GM12878 (cell line): Measurements from ENCODE around the gene HHLA2. TPM values are rescaled to one million over a fixed set of nuclear protein-coding genes. Genes with fewer than 3 reads are reported as not detected.
A peak's percentile ranks its signal among the peaks of the same experiment; 100 is the strongest.

ENCODE experiments used
- ATF7 ChIP-seq: fragments of 450-650 bp; IDR thresholded peaks from 2 replicates; pipeline ENCODE4 v1.6.1; 2016; ENCODE audit warnings: low read depth, mild to moderate bottlenecking
- BHLHE40 ChIP-seq, 2 experiments: fragments of 450-650 bp in 1 of 2; IDR thresholded peaks; 2 replicates each; pipeline ENCODE4 v1.6.1; 2011 to 2017; ENCODE audit warnings: low read depth in 2 of 2, borderline replicate concordance in 1 of 2, improper control_type of control experiment in 1 of 2, low read length in 1 of 2, mild to moderate bottlenecking in 1 of 2
- CHD1 ChIP-seq: IDR thresholded peaks from 2 replicates; pipeline ENCODE4 v1.6.1; 2012; ENCODE audit warnings: low read depth, low read length, improper control_type of control experiment
- E2F4 ChIP-seq: IDR thresholded peaks from 2 replicates; pipeline ENCODE4 v1.6.1; 2012; ENCODE audit warnings: low read depth, low read length, improper control_type of control experiment
- EGR1 ChIP-seq, 2 experiments: IDR thresholded peaks; 1 replicate in 1 of 2; 2 replicates in 1 of 2; pipeline ENCODE4 v1.6.1; 2011 to 2012; ENCODE audit warnings: low read depth in 2 of 2, low read length in 2 of 2, borderline replicate concordance in 1 of 2, mild to moderate bottlenecking in 1 of 2, moderate library complexity in 1 of 2
- ETV6 ChIP-seq, 2 experiments: fragments of 450-650 bp in 1 of 2; IDR thresholded peaks in 1 of 2; conservative IDR thresholded peaks in 1 of 2; 2 replicates each; pipeline ENCODE4 v1.6.1; 2014; ENCODE audit warnings: antibody characterized with exemption in 1 of 2, borderline replicate concordance in 1 of 2, low read depth in 1 of 2, mild to moderate bottlenecking in 1 of 2, moderate library complexity in 1 of 2
- JUNB ChIP-seq: IDR thresholded peaks from 2 replicates; pipeline ENCODE4 v1.6.1; 2016; ENCODE audit warnings: antibody characterized with exemption, mild to moderate bottlenecking
- MEF2B ChIP-seq: fragments of 450-650 bp; IDR thresholded peaks from 2 replicates; pipeline ENCODE4 v1.6.1; 2018; ENCODE audit warnings: mild to moderate bottlenecking, moderate library complexity; ENCODE audit not compliant: partially characterized antibody, poor library complexity, severe bottlenecking
- MLLT1 ChIP-seq: fragments of 450-650 bp; IDR thresholded peaks from 2 replicates; pipeline ENCODE4 v1.6.1; 2016; ENCODE audit warnings: mild to moderate bottlenecking
- NFXL1 ChIP-seq: fragments of 450-650 bp; IDR thresholded peaks from 2 replicates; pipeline ENCODE4 v1.6.1; 2017; ENCODE audit warnings: antibody characterized with exemption, mild to moderate bottlenecking, borderline replicate concordance
- NFYA ChIP-seq: IDR thresholded peaks from 2 replicates; pipeline ENCODE4 v1.6.1; 2011; ENCODE audit warnings: low read depth, mild to moderate bottlenecking, low read length, improper control_type of control experiment, borderline replicate concordance
- PML ChIP-seq: IDR thresholded peaks from 2 replicates; pipeline ENCODE4 v1.6.1; 2012; ENCODE audit warnings: low read length, inconsistent platforms
- RB1 ChIP-seq: fragments of 450-650 bp; formaldehyde crosslinking; IDR thresholded peaks from 2 replicates; pipeline ENCODE4 v1.6.1; 2017; ENCODE audit warnings: mild to moderate bottlenecking, borderline replicate concordance
- SKIL ChIP-seq: fragments of 450-650 bp; IDR thresholded peaks from 2 replicates; pipeline ENCODE4 v1.6.1; 2017; ENCODE audit warnings: mild to moderate bottlenecking, low read depth, inconsistent platforms; ENCODE audit not compliant: poor library complexity, severe bottlenecking
- SMARCA5 ChIP-seq: fragments of 450-650 bp; IDR thresholded peaks from 2 replicates; pipeline ENCODE4 v1.6.1; 2017; ENCODE audit warnings: mild to moderate bottlenecking
- SP1 ChIP-seq: IDR thresholded peaks from one replicate; pipeline ENCODE4 v1.6.1; 2011; ENCODE audit warnings: low read depth, low read length
- TCF3 ChIP-seq: IDR thresholded peaks from 2 replicates; pipeline ENCODE4 v1.6.1; 2012; ENCODE audit warnings: low read depth, mild to moderate bottlenecking, low read length, borderline replicate concordance; ENCODE audit not compliant: insufficient read depth
- USF2 ChIP-seq: IDR thresholded peaks from 2 replicates; pipeline ENCODE4 v1.6.1; 2011; ENCODE audit warnings: low read depth, low read length, improper control_type of control experiment, borderline replicate concordance
- WRNIP1 ChIP-seq: IDR thresholded peaks from 2 replicates; pipeline ENCODE4 v1.6.1; 2011; ENCODE audit warnings: low read depth, low read length, improper control_type of control experiment, borderline replicate concordance
- YBX1 ChIP-seq: fragments of 450-650 bp; IDR thresholded peaks from 2 replicates; pipeline ENCODE4 v1.6.1; 2016; ENCODE audit warnings: antibody characterized with exemption
- ZNF24 ChIP-seq: fragments of 450-650 bp; IDR thresholded peaks from 2 replicates; pipeline ENCODE4 v1.6.1; 2017; ENCODE audit warnings: antibody characterized with exemption, mild to moderate bottlenecking
- ZNF687 ChIP-seq: fragments of 450-650 bp; IDR thresholded peaks from 2 replicates; pipeline ENCODE4 v1.6.1; 2017; ENCODE audit warnings: mild to moderate bottlenecking, moderate library complexity
- polyA plus RNA-seq, 11 experiments: library from polyadenylated mRNA; depleted of rRNA in 4 of 11; unstranded in 6 of 11; stranded (reverse) in 5 of 11; fragments of >200 nt; fragmentation: Nextera tagmentation in 4 of 11; fragmentation: Illumina TruSeq in 1 of 11; extraction: Ambion mirVana in 4 of 11; extraction: Trizol in 1 of 11; gene quantifications; 1 replicate in 1 of 11; 2 replicates in 10 of 11; pipeline versions ENCODE4 v1.2.1 to v1.2.3, GENCODE V29; 2011 to 2016; ENCODE audit warnings: inconsistent platforms in 2 of 11, missing spikeins in 2 of 11, low read depth in 1 of 11
- total RNA-seq, 4 experiments: library from RNA; depleted of rRNA in 3 of 4; stranded (reverse); fragments of >200 nt in 3 of 4; fragmentation: Illumina TruSeq in 1 of 4; extraction: Trizol in 1 of 4; gene quantifications; 2 replicates each; pipeline versions ENCODE4 v1.2.1 to v1.2.3, GENCODE V29; 2013 to 2021

The HHLA2 gene
- total and polyA plus RNA-seq, 10 of the 15 experiments (the other 5 are each of a cell fraction or from before 2014, with no cell fraction given): 0.11 to 1.3 (median 0.28) TPM; not detected in 1

- no peak for TF ChIP-seq YBX1
- TF ChIP-seq RB1: no peak
- no peak for TF ChIP-seq ZNF24
- TF ChIP-seq NFYA: no peak
- no peak for TF ChIP-seq PML
- no peak for TF ChIP-seq ZNF687
- no peak for TF ChIP-seq EGR1 (IDR thresholded peaks at IDR 0.05; ENCODE audit: borderline replicate concordance in 1 of 2, low read depth in 2 of 2, low read length in 2 of 2)
- no peak for TF ChIP-seq MEF2B
- TF ChIP-seq ATF7: no peak
- no peak for TF ChIP-seq TCF3
- no peak for TF ChIP-seq BHLHE40 (IDR thresholded peaks at IDR 0.05; ENCODE audit: borderline replicate concordance in 1 of 2, low read depth in 2 of 2, low read length in 1 of 2)
- peak in 1 of 2 experiments; percentile 95; a peak in 2 of 4 replicates for TF ChIP-seq ETV6 (conservative IDR thresholded peaks at IDR 0.05 in 1 of 2, IDR thresholded peaks at IDR 0.05 in 1 of 2; ENCODE audit: borderline replicate concordance in 1 of 2, low read depth in 1 of 2)
- TF ChIP-seq WRNIP1: no peak
- TF ChIP-seq SKIL: no peak
- no peak for TF ChIP-seq CHD1
- TF ChIP-seq MLLT1: no peak
- TF ChIP-seq SP1: peak; percentile 10
- TF ChIP-seq SMARCA5: no peak
- no peak for TF ChIP-seq E2F4
- no peak for TF ChIP-seq USF2
- peak; percentile 90 for TF ChIP-seq JUNB
- TF ChIP-seq NFXL1: no peak
Observed at GRCh38 chr3:108293858-108294257, 2.5 kb upstream of the HHLA2 start (continued).
